HG03575 (cell line): ENCODE results near the gene DTWD2.

ENCODE experiments used
- ATAC-seq: cut with Tn5 transposase; IDR thresholded peaks from one replicate; pipeline ENCODE4 v1.9.1; 2021; ENCODE audit not compliant: unreplicated experiment, insufficient number of reproducible peaks, low FRiP score; ENCODE audit errors: extremely low read depth

Gene DTWD2

GRCh38 chr5:118987988-118988865, at the start of gene DTWD2:
Gene DTWD2, minus strand, starts transcription at chr5:118988547. Its CDS starts 36 bp downstream, at chr5:118988511.
- peak; percentile 87 for ATAC-seq

GRCh38 chr5:119037496-119038215, 49.3 kb upstream of the DTWD2 start:
- ATAC-seq = no peak

GRCh38 chr5:119036101-119036762, 47.9 kb upstream of the DTWD2 start:
- no peak for ATAC-seq

GRCh38 chr5:119033135-119033534, 44.8 kb upstream of the DTWD2 start:
- no peak for ATAC-seq

GRCh38 chr5:119032656-119033055, 44.3 kb upstream of the DTWD2 start:
- no peak for ATAC-seq

- no peak for ATAC-seq
These were observed 43.6 kb upstream of the DTWD2 start for GRCh38 chr5:119031905-119032304.

GRCh38 chr5:119031011-119031886, 42.9 kb upstream of the DTWD2 start:
- peak; percentile 65 for ATAC-seq

GRCh38 chr5:119028575-119028974, 40.2 kb upstream of the DTWD2 start:
- ATAC-seq = no peak

- no peak for ATAC-seq
These were observed 34.4 kb upstream of the DTWD2 start for GRCh38 chr5:119022773-119023172.

GRCh38 chr5:119022017-119022745, 33.8 kb upstream of the DTWD2 start:
- peak; percentile 79 for ATAC-seq

GRCh38 chr5:119021149-119021732, 32.9 kb upstream of the DTWD2 start:
- ATAC-seq = no peak

GRCh38 chr5:119019949-119020348, 31.6 kb upstream of the DTWD2 start:
- no peak for ATAC-seq

GRCh38 chr5:119019501-119019900, 31.2 kb upstream of the DTWD2 start:
- no peak for ATAC-seq

- ATAC-seq = no peak
These were observed 29.6 kb upstream of the DTWD2 start for GRCh38 chr5:119017994-119018393.

GRCh38 chr5:119016125-119016774, 27.9 kb upstream of the DTWD2 start:
- ATAC-seq = peak; percentile 89

- no peak for ATAC-seq
These were observed 22.8 kb upstream of the DTWD2 start for GRCh38 chr5:119011186-119011585.

GRCh38 chr5:119010206-119010605, 21.9 kb upstream of the DTWD2 start:
- no peak for ATAC-seq
